OCI-LY3 (cell line): Measurements from ENCODE around the gene TXNL4A.
A peak's percentile ranks its signal among the peaks of the same experiment; 100 is the strongest.

Experiments used
- H2AFZ ChIP-seq: fragments of 200-600, 300-600 bp; shearing (Covaris generic); 2 replicates; pipeline ENCODE4 v1.6.0; 2014; ENCODE audit warnings: antibody characterized with exemption, low read depth, low read length
- H3K27ac ChIP-seq: fragments of 200-600, 300-600 bp; sonication (generic); 2 replicates; pipeline ENCODE4 v1.5.1; 2014; ENCODE audit warnings: mild to moderate bottlenecking, low read length, moderate library complexity, mixed read lengths
- H3K27me3 ChIP-seq: fragments of 200-600, 300-600 bp; sonication (generic); 2 replicates; pipeline ENCODE4 v1.6.1; 2014; ENCODE audit warnings: low read depth, low read length, mixed read lengths
- H3K36me3 ChIP-seq: fragments of 200-600, 300-600 bp; sonication (generic); replicated peaks from 2 replicates; pipeline ENCODE3; 2014; ENCODE audit warnings: low read depth, low read length, mixed read lengths
- H3K4me1 ChIP-seq: fragments of 300-600, 200-600 bp; sonication (generic); 2 replicates; pipeline ENCODE4 v1.6.1; 2014; ENCODE audit warnings: low read length, mixed read lengths
- H3K4me2 ChIP-seq: fragments of 200-600, 300-600 bp; sonication (generic); 2 replicates; pipeline ENCODE4 v1.6.1; 2014; ENCODE audit warnings: low read length, mixed read lengths
- H3K4me3 ChIP-seq: fragments of 300-600, 200-600 bp; sonication (generic); 2 replicates; pipeline ENCODE4 v1.5.1; 2014; ENCODE audit warnings: antibody characterized with exemption, mild to moderate bottlenecking, low read length, moderate library complexity
- H3K79me2 ChIP-seq: fragments of 300-600, 200-600 bp; shearing (Covaris generic); 2 replicates; pipeline ENCODE4 v1.6.1; 2014; ENCODE audit warnings: mild to moderate bottlenecking, low read length, mixed read lengths
- H3K9ac ChIP-seq: fragments of 300-600, 200-600 bp; shearing (Covaris generic); 2 replicates; pipeline ENCODE4 v1.6.0; 2014; ENCODE audit warnings: mild to moderate bottlenecking, low read length, moderate library complexity
- H3K9me3 ChIP-seq: fragments of 200-600, 300-600 bp; shearing (Covaris generic); 2 replicates; pipeline ENCODE4 v1.6.1; 2014; ENCODE audit warnings: low read length, mixed read lengths; ENCODE audit not compliant: insufficient read depth
- H4K20me1 ChIP-seq: fragments of 200-600, 300-600 bp; sonication (generic); 2 replicates; pipeline ENCODE4 v1.6.1; 2016; ENCODE audit warnings: low read length, mixed read lengths; ENCODE audit not compliant: insufficient read depth
- EZH2phosphoT487 ChIP-seq: fragments of 200-600 bp; shearing (Covaris generic); IDR thresholded peaks from 2 replicates; pipeline ENCODE4 v1.6.1; 2018; ENCODE audit warnings: antibody characterized with exemption, mixed run types, low read depth
- TF ChIP-seq, protein P1 (sequence below): fragments of 200-600, 300-600 bp; sonication (generic); IDR thresholded peaks from 2 replicates; pipeline ENCODE4 v1.5.1; 2014; ENCODE audit warnings: antibody characterized with exemption, low read length, low read depth

The TXNL4A gene

GRCh38 chr18:79970419-79971133 is 17.8 kb downstream of the TXNL4A start:
- Histone ChIP-seq H3K27me3 (no peaks in the 10 kb centered on the region), H3K4me2 (no peak overlapping the region), H2AFZ (no peak overlapping the region), H4K20me1 (peaks cover 54% of the 10 kb centered on the region), H3K4me1 (no peaks in the 10 kb centered on the region), H3K4me3 (no peak overlapping the region), H3K9me3 (no peaks in the 10 kb centered on the region), H3K36me3 (peaks cover 63% of the 10 kb centered on the region), H3K9ac (no peak overlapping the region), H3K79me2 (peaks cover 64% of the 10 kb centered on the region), H3K27ac (no peak overlapping the region)
- TF ChIP-seq EZH2phosphoT487: no peak
- TF ChIP-seq, protein P1, sequence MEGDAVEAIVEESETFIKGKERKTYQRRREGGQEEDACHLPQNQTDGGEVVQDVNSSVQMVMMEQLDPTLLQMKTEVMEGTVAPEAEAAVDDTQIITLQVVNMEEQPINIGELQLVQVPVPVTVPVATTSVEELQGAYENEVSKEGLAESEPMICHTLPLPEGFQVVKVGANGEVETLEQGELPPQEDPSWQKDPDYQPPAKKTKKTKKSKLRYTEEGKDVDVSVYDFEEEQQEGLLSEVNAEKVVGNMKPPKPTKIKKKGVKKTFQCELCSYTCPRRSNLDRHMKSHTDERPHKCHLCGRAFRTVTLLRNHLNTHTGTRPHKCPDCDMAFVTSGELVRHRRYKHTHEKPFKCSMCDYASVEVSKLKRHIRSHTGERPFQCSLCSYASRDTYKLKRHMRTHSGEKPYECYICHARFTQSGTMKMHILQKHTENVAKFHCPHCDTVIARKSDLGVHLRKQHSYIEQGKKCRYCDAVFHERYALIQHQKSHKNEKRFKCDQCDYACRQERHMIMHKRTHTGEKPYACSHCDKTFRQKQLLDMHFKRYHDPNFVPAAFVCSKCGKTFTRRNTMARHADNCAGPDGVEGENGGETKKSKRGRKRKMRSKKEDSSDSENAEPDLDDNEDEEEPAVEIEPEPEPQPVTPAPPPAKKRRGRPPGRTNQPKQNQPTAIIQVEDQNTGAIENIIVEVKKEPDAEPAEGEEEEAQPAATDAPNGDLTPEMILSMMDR: no peak

GRCh38 chr18:79965119-79965902 is 23.1 kb downstream of the TXNL4A start:
- no peak overlapping the region for H3K4me2 ChIP-seq

GRCh38 chr18:79964330-79965118 is 23.8 kb downstream of the TXNL4A start, which contains the start of gene HSBP1L1:
HSBP1L1 (plus strand) TSS chr18:79964643; CDS start chr18:79964736, 93 bp downstream.
- Histone ChIP-seq H3K9me3 (no peaks in the 10 kb centered on the region), H3K36me3 (peaks cover 6% of the 10 kb centered on the region), H3K4me2 (peak within 1 kb of the TSS; percentile 46), H3K27ac (no peak within 1 kb of the TSS), H3K79me2 (peaks cover 7% of the 10 kb centered on the region; the same call in 1 of the 2 replicates), H3K27me3 (no peaks in the 10 kb centered on the region), H2AFZ (no peak within 1 kb of the TSS), H3K9ac (no peak within 1 kb of the TSS), H3K4me1 (peaks cover 20% of the 10 kb centered on the region), H3K4me3 (peak within 1 kb of the TSS; percentile 33; the same call in 1 of the 2 replicates), H4K20me1 (0 out of 2 replicates have a peak, but pooled peaks cover 3% of the 10 kb centered on the region)
- no peak for TF ChIP-seq EZH2phosphoT487
- TF ChIP-seq, protein P1: no peak

More at GRCh38 chr18:79965119-79965902, 23.1 kb downstream of the TXNL4A start:
- no peak overlapping the region for H3K27ac ChIP-seq
- H3K9me3 ChIP-seq: no peaks in the 10 kb centered on the region
- peaks cover 15% of the 10 kb centered on the region for H3K79me2 ChIP-seq
- H3K27me3 ChIP-seq: no peaks in the 10 kb centered on the region
- peaks cover 14% of the 10 kb centered on the region for H3K36me3 ChIP-seq
- H2AFZ ChIP-seq: no peak overlapping the region
- H3K4me1 ChIP-seq: peaks cover 13% of the 10 kb centered on the region
- TF ChIP-seq EZH2phosphoT487: no peak
- TF ChIP-seq, protein P1: no peak
- H4K20me1 ChIP-seq: peaks cover 10% of the 10 kb centered on the region
- no peak overlapping the region for H3K4me3 ChIP-seq
- no peak overlapping the region for H3K9ac ChIP-seq
